ENCODE data around the gene DMAC2L. TPM values are rescaled to one million over a fixed set of nuclear protein-coding genes. Genes with fewer than 3 reads are reported as not detected.

Gene DMAC2L
- total RNA-seq, 2 experiments from 2014 or later, result 10.8 to 13.4 TPM

DNA sequence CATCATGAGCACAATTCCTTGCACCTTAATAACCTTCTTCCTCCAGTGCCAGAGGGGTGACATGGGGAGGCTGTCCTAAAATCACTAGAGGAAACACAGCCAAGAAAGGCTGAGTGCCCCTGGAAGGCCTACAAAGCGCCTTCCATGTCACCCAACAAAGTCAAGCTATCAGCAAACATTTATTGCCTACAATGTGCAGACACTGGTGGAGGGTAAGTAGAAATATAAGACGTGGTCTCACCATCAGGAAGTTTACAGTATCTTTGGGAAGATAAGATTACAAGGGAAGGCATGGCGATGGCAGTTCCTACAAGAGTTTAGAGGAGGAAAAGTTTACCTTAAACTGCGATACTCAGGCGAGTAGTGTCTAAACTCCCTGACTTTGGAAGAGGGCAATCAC lies 27.9 kb downstream of the DMAC2L start:
- Histone ChIP-seq H3K9me3 (ENCODE audit: control insufficient read depth in 1 of 2, insufficient read depth in 1 of 2, low read length in 2 of 2) (no peaks in the 10 kb centered on the region), H3K27ac (ENCODE audit: low read depth in 1 of 2, low read length in 2 of 2) (no peak overlapping the region), H3K4me1 (ENCODE audit: insufficient read depth, low read length) (peaks cover 14% of the 10 kb centered on the region), H3K27me3 (ENCODE audit: control insufficient read depth in 1 of 2, insufficient read depth in 2 of 2, low read length in 2 of 2) (no peaks in the 10 kb centered on the region), H3K36me3 (ENCODE audit: insufficient read depth, low read length) (peaks cover 20% of the 10 kb centered on the region), H3K4me3 (ENCODE audit: low read length) (no peak overlapping the region)
- peaks cover 28% of the 10 kb centered on the region for H3K36me3 Mint-ChIP-seq (ENCODE audit: low read depth)
- intact Hi-C loops (cut with DNase I, micrococcal nuclease), result no loop called here
- H3K27ac Mint-ChIP-seq, result no peak overlapping the region
- H3K4me3 Mint-ChIP-seq, result no peak overlapping the region
- ATAC-seq (ENCODE audit: poor library complexity), result no peak
- TF ChIP-seq, protein P1, sequence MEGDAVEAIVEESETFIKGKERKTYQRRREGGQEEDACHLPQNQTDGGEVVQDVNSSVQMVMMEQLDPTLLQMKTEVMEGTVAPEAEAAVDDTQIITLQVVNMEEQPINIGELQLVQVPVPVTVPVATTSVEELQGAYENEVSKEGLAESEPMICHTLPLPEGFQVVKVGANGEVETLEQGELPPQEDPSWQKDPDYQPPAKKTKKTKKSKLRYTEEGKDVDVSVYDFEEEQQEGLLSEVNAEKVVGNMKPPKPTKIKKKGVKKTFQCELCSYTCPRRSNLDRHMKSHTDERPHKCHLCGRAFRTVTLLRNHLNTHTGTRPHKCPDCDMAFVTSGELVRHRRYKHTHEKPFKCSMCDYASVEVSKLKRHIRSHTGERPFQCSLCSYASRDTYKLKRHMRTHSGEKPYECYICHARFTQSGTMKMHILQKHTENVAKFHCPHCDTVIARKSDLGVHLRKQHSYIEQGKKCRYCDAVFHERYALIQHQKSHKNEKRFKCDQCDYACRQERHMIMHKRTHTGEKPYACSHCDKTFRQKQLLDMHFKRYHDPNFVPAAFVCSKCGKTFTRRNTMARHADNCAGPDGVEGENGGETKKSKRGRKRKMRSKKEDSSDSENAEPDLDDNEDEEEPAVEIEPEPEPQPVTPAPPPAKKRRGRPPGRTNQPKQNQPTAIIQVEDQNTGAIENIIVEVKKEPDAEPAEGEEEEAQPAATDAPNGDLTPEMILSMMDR (IDR thresholded peaks at IDR 0.05), result no peak
- DNase-seq, result no peak
- H3K4me1 Mint-ChIP-seq (ENCODE audit: low read depth), result peaks cover 32% of the 10 kb centered on the region
- ChIA-PET CTCF (no interaction called here), POLR2A (no interaction called here)
- H3K27me3 Mint-ChIP-seq, result no peaks in the 10 kb centered on the region
- no peaks in the 10 kb centered on the region for H3K9me3 Mint-ChIP-seq

DNA sequence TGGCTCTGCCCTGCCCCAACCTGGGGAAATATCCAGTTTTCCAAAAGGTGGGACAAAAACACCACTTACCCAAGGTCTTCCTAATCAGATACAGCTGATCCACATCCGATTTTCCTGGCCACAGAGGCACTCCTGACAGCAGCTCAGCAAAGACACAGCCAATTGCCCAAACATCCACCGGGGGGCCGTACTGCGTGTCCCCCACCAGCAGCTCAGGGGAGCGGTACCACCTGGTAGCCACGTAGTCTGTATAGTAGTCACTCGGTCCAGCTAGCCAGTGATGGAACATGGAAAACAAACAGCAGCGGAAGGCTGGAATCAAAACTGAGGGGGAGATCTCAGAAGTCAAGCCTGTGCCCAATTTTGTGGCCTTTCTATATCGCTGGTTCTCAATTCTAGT lies 28.8 kb downstream of the DMAC2L start:
- Histone ChIP-seq H3K27me3 (ENCODE audit: control insufficient read depth in 1 of 2, insufficient read depth in 2 of 2, low read length in 2 of 2) (no peaks in the 10 kb centered on the region), H3K4me3 (ENCODE audit: low read length) (no peak overlapping the region), H3K36me3 (ENCODE audit: insufficient read depth, low read length) (peaks cover 15% of the 10 kb centered on the region), H3K4me1 (ENCODE audit: insufficient read depth, low read length) (peaks cover 8% of the 10 kb centered on the region), H3K9me3 (ENCODE audit: control insufficient read depth in 1 of 2, insufficient read depth in 1 of 2, low read length in 2 of 2) (no peaks in the 10 kb centered on the region), H3K27ac (ENCODE audit: low read depth in 1 of 2, low read length in 2 of 2) (no peak overlapping the region)
- ChIA-PET POLR2A (no interaction called here), CTCF (interaction anchor here (0.6 kb wide), 1 partner anchor 12 kb away, joined by 4 read pairs; no protein-coding TSS in a partner anchor)
- no peak for ATAC-seq (ENCODE audit: poor library complexity)
- Mint-ChIP-seq H3K27me3 (no peaks in the 10 kb centered on the region), H3K27ac (no peak overlapping the region), H3K36me3 (ENCODE audit: low read depth) (peaks cover 25% of the 10 kb centered on the region), H3K9me3 (no peaks in the 10 kb centered on the region), H3K4me1 (ENCODE audit: low read depth) (peaks cover 25% of the 10 kb centered on the region), H3K4me3 (no peak overlapping the region)
- intact Hi-C loops (cut with DNase I, micrococcal nuclease), result no loop called here
- TF ChIP-seq, protein P1 (IDR thresholded peaks at IDR 0.05), result no peak
- no peak for DNase-seq

DNA sequence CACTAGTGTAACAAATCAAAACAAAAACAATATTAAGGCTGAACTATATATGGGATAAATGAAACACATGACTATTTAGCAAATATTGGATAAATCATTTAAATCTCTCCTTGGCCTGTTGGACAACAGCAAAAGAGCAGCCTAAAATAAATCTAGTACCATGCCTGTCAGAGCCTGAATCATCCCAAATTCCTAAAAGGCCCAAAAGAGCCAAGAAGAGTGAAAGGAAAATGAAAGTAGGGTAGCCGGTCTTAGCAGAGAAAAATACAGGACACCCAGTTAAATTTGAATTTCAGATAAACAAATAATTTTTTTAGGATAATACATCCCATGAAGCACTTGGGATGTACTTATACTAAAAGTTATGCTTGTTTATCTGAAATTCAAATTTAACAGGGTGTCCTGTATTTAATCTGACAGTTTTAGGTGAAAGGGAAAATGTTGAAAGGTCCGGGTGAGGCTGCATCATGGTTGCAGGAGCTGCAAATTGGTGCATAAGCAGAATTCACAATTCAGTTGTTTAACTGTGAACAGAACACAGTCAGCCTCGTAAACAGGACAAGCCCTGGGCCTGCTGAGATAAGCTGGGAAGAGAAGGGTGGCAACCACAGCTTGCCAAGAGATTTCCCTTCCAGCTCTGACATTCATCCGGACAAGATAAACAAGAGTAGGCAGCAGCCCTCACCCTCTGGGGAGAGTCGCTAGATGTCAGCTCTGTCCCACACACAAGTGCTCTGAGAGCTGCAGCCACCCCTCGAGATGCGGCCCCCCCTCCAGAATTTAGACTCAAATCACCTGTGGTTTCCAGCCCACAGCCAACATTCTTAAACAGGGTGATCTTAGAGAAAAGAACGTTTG lies 30.3 kb downstream of the DMAC2L start:
- POLR2A ChIA-PET, result interaction anchor here (0.6 to 1.0 kb wide), 2 partner anchors 20 to 106 kb away, joined by 3 read pairs; no protein-coding TSS in a partner anchor
- Histone ChIP-seq H3K36me3 (ENCODE audit: insufficient read depth, low read length) (peaks cover 15% of the 10 kb centered on the region), H3K27ac (ENCODE audit: low read depth in 1 of 2, low read length in 2 of 2) (no peak overlapping the region), H3K4me3 (ENCODE audit: low read length) (no peak overlapping the region), H3K27me3 (ENCODE audit: control insufficient read depth in 1 of 2, insufficient read depth in 2 of 2, low read length in 2 of 2) (no peaks in the 10 kb centered on the region), H3K9me3 (ENCODE audit: control insufficient read depth in 1 of 2, insufficient read depth in 1 of 2, low read length in 2 of 2) (no peaks in the 10 kb centered on the region), H3K4me1 (ENCODE audit: insufficient read depth, low read length) (peaks cover 3% of the 10 kb centered on the region)
- intact Hi-C loops (cut with DNase I, micrococcal nuclease), result no loop called here
- DNase-seq, result peak in 9 of 14 experiments; percentile 17 to 65 (median 43)
- H3K4me3 Mint-ChIP-seq, result no peak overlapping the region
- H3K9me3 Mint-ChIP-seq, result no peaks in the 10 kb centered on the region
- CTCF ChIA-PET, result interaction anchor here (1.3 kb wide), 1 partner anchor 21 kb away, joined by 5 read pairs; no protein-coding TSS in a partner anchor
- ATAC-seq (ENCODE audit: poor library complexity), result peak; percentile 79
- H3K27me3 Mint-ChIP-seq, result no peaks in the 10 kb centered on the region
- TF ChIP-seq, protein P1 (IDR thresholded peaks at IDR 0.05), result peak; percentile 13
- peaks cover 18% of the 10 kb centered on the region for H3K4me1 Mint-ChIP-seq (ENCODE audit: low read depth)
- no peak overlapping the region for H3K27ac Mint-ChIP-seq
- peaks cover 27% of the 10 kb centered on the region for H3K36me3 Mint-ChIP-seq (ENCODE audit: low read depth)

Data from CD4-positive, alpha-beta T cell (primary cell).